ENCODE data around the gene UBAP1L. TPM values are rescaled to one million over a fixed set of nuclear protein-coding genes. Genes with fewer than 3 reads are reported as not detected.

Gene UBAP1L
- total RNA-seq, 2 experiments from 2014 or later: 7.2 TPM

GRCh38 chr15:65083262-65083701 is 31.7 kb downstream of the UBAP1L start:
- no peaks in the 10 kb centered on the region for H3K9me3 Mint-ChIP-seq
- no peak for ATAC-seq (ENCODE audit: poor library complexity)
- H3K27ac Mint-ChIP-seq: no peak overlapping the region
- H3K9me3 ChIP-seq (ENCODE audit: control insufficient read depth in 1 of 2, insufficient read depth in 1 of 2, low read length in 2 of 2): no peaks in the 10 kb centered on the region
- H3K27ac ChIP-seq (ENCODE audit: low read depth in 1 of 2, low read length in 2 of 2): no peak overlapping the region
- DNase-seq: no peak
- ChIA-PET POLR2A (interaction anchor here (1.0 kb wide), 1 partner anchor 50 kb away, joined by 3 read pairs; no protein-coding TSS in a partner anchor), CTCF (no interaction called here)
- TF ChIP-seq CTCF (IDR thresholded peaks at IDR 0.05): no peak
- H3K4me1 ChIP-seq (ENCODE audit: insufficient read depth, low read length): peaks cover 11% of the 10 kb centered on the region
- intact Hi-C loops (cut with DNase I, micrococcal nuclease): no loop called here
- H3K4me1 Mint-ChIP-seq (ENCODE audit: low read depth): peaks cover 11% of the 10 kb centered on the region
- no peaks in the 10 kb centered on the region for H3K36me3 Mint-ChIP-seq (ENCODE audit: low read depth)
- H3K36me3 ChIP-seq (ENCODE audit: insufficient read depth, low read length): no peaks in the 10 kb centered on the region
- H3K27me3 ChIP-seq (ENCODE audit: control insufficient read depth in 1 of 2, insufficient read depth in 2 of 2, low read length in 2 of 2): peaks cover 1 to 2% of the 10 kb centered on the region in 2 experiments
- H3K27me3 Mint-ChIP-seq: peaks cover 25% of the 10 kb centered on the region
- no peak overlapping the region for H3K4me3 ChIP-seq (ENCODE audit: low read length)
- H3K4me3 Mint-ChIP-seq: no peak overlapping the region

- intact Hi-C loops (cut with DNase I, micrococcal nuclease): no loop called here
- Mint-ChIP-seq H3K27me3 (peaks cover 32% of the 10 kb centered on the region), H3K36me3 (ENCODE audit: low read depth) (no peaks in the 10 kb centered on the region), H3K4me3 (no peak overlapping the region), H3K9me3 (no peaks in the 10 kb centered on the region), H3K27ac (no peak overlapping the region), H3K4me1 (ENCODE audit: low read depth) (peaks cover 11% of the 10 kb centered on the region)
- ATAC-seq (ENCODE audit: poor library complexity): peak; percentile 83
- Histone ChIP-seq H3K27ac (ENCODE audit: low read depth in 1 of 2, low read length in 2 of 2) (no peak overlapping the region), H3K4me1 (ENCODE audit: insufficient read depth, low read length) (peaks cover 17% of the 10 kb centered on the region), H3K4me3 (ENCODE audit: low read length) (no peak overlapping the region), H3K36me3 (ENCODE audit: insufficient read depth, low read length) (no peaks in the 10 kb centered on the region), H3K27me3 (ENCODE audit: control insufficient read depth in 1 of 2, insufficient read depth in 2 of 2, low read length in 2 of 2) (peaks cover 5 to 7% of the 10 kb centered on the region in 2 experiments), H3K9me3 (ENCODE audit: control insufficient read depth in 1 of 2, insufficient read depth in 1 of 2, low read length in 2 of 2) (peaks cover 0 to 5% of the 10 kb centered on the region in 2 experiments)
- ChIA-PET CTCF (no interaction called here), POLR2A (interaction anchor here (1.0 kb wide), 1 partner anchor 49 kb away, joined by 3 read pairs; no protein-coding TSS in a partner anchor)
- peak in 6 of 14 experiments; percentile 9 to 37 (median 18) for DNase-seq
- TF ChIP-seq CTCF (IDR thresholded peaks at IDR 0.05): no peak
Observed at GRCh38 chr15:65082303-65082953, 32.6 kb downstream of the UBAP1L start.

GRCh38 chr15:65081758-65082157 is 33.2 kb downstream of the UBAP1L start:
- Histone ChIP-seq H3K4me1 (ENCODE audit: insufficient read depth, low read length) (peaks cover 17% of the 10 kb centered on the region), H3K9me3 (ENCODE audit: control insufficient read depth in 1 of 2, insufficient read depth in 1 of 2, low read length in 2 of 2) (peaks cover 0 to 5% of the 10 kb centered on the region in 2 experiments), H3K27ac (ENCODE audit: low read depth in 1 of 2, low read length in 2 of 2) (no peak overlapping the region), H3K27me3 (ENCODE audit: control insufficient read depth in 1 of 2, insufficient read depth in 2 of 2, low read length in 2 of 2) (peaks cover 5 to 7% of the 10 kb centered on the region in 2 experiments), H3K4me3 (ENCODE audit: low read length) (no peak overlapping the region), H3K36me3 (ENCODE audit: insufficient read depth, low read length) (no peaks in the 10 kb centered on the region)
- Mint-ChIP-seq H3K27me3 (peaks cover 32% of the 10 kb centered on the region), H3K27ac (no peak overlapping the region), H3K4me1 (ENCODE audit: low read depth) (peaks cover 11% of the 10 kb centered on the region), H3K9me3 (no peaks in the 10 kb centered on the region), H3K36me3 (ENCODE audit: low read depth) (no peaks in the 10 kb centered on the region), H3K4me3 (no peak overlapping the region)
- ATAC-seq (ENCODE audit: poor library complexity) (no peak), DNase-seq (no peak)
- intact Hi-C loops (cut with DNase I, micrococcal nuclease): no loop called here
- POLR2A ChIA-PET: no interaction called here
- no peak for TF ChIP-seq CTCF (IDR thresholded peaks at IDR 0.05)
- CTCF ChIA-PET: no interaction called here
